CD4-positive, CD25-positive, alpha-beta regulatory T cell (primary cell): ENCODE data around the gene PPARA. TPM values are rescaled to one million over a fixed set of nuclear protein-coding genes. Genes with fewer than 3 reads are reported as not detected.

Experiments
- ATAC-seq, 2 donors: fragments of 150-1000 bp; cut with Tn5 transposase; one replicate each; pipeline ENCODE4 v1.10.0; 2021; ENCODE audit warnings: low read depth in 2 of 2, moderate number of reproducible peaks in 2 of 2, moderate library complexity in 1 of 2
- DNase-seq, 3 donors: peaks; one replicate each; pipeline versions ENCODE4 v3.0.0 to v3.0.0-alpha.2; 2012 to 2022; ENCODE audit warnings: mixed read lengths in 1 of 3
- H3K27ac ChIP-seq: one replicate; pipeline ENCODE4 v1.7.0; 2013; ENCODE audit warnings: mild to moderate bottlenecking, low read length; ENCODE audit not compliant: insufficient read depth, poor library complexity, severe bottlenecking
- H3K27me3 ChIP-seq: one replicate; pipeline ENCODE4 v1.7.0; 2013; ENCODE audit warnings: low read length; ENCODE audit not compliant: control insufficient read depth, insufficient read depth
- H3K36me3 ChIP-seq: one replicate; pipeline ENCODE4 v1.7.0; 2013; ENCODE audit warnings: mild to moderate bottlenecking, low read length, moderate library complexity; ENCODE audit not compliant: control insufficient read depth, insufficient read depth
- H3K4me1 ChIP-seq: 2 replicates; pipeline ENCODE4 v1.7.0; 2013; ENCODE audit warnings: mild to moderate bottlenecking, low read length; ENCODE audit not compliant: insufficient read depth, control insufficient read depth, poor library complexity, severe bottlenecking
- H3K4me3 ChIP-seq: one replicate; pipeline ENCODE4 v1.7.0; 2013; ENCODE audit warnings: low read depth, mild to moderate bottlenecking, low read length, moderate library complexity
- H3K9me3 ChIP-seq, 2 experiments: 1 replicate in 1 of 2; 2 replicates in 1 of 2; pipeline ENCODE4 v1.7.0; 2013; ENCODE audit warnings: low read length in 2 of 2, mild to moderate bottlenecking in 1 of 2, moderate library complexity in 1 of 2; ENCODE audit not compliant: control insufficient read depth in 2 of 2
- H3K27ac Mint-ChIP-seq, 3 donors: one replicate each; pipeline ENCODE4 v1.8.0; 2020 to 2022; ENCODE audit warnings: mild to moderate bottlenecking in 3 of 3, mixed read lengths in 3 of 3, moderate library complexity in 2 of 3
- H3K27me3 Mint-ChIP-seq: one replicate; pipeline ENCODE4 v1.8.0; 2022; ENCODE audit warnings: mild to moderate bottlenecking, mixed read lengths
- H3K36me3 Mint-ChIP-seq: one replicate; pipeline ENCODE4 v1.8.0; 2020; ENCODE audit warnings: mixed read lengths
- H3K4me1 Mint-ChIP-seq, 4 donors: one replicate each; pipeline ENCODE4 v1.8.0; 2020 to 2022; ENCODE audit warnings: mixed read lengths in 4 of 4, mild to moderate bottlenecking in 1 of 4
- H3K4me3 Mint-ChIP-seq, 4 donors: one replicate each; pipeline ENCODE4 v1.8.0; 2020 to 2022; ENCODE audit warnings: mild to moderate bottlenecking in 4 of 4, mixed read lengths in 4 of 4, moderate library complexity in 3 of 4
- H3K9me3 Mint-ChIP-seq, 7 donors: one replicate each; pipeline ENCODE4 v1.8.0; 2020 to 2022; ENCODE audit warnings: mixed read lengths in 7 of 7, mild to moderate bottlenecking in 3 of 7, moderate library complexity in 2 of 7
- polyA plus RNA-seq, 4 donors: library from polyadenylated mRNA; unstranded; fragments of 300-500 nt; fragmentation: Illumina TruSeq; gene quantifications; one replicate each; pipeline ENCODE4 v1.2.3, GENCODE V29; 2021
- total RNA-seq: library from RNA; stranded (reverse); gene quantifications from one replicate; pipeline ENCODE4 v1.2.3, GENCODE V29; 2022

PPARA gene
- total and polyA plus RNA-seq, 5 donors from 2014 or later: 0.67 to 10.3 (median 4.0) TPM

- Mint-ChIP-seq H3K27me3 (no peaks in the 10 kb centered on the region), H3K4me3 (no peak overlapping the region), H3K36me3 (peaks cover 18% of the 10 kb centered on the region), H3K9me3 (peaks cover 0 to 2% (median 0%) of the 10 kb centered on the region in 7 donors), H3K4me1 (no peaks in the 10 kb centered on the region), H3K27ac (no peak overlapping the region)
- Histone ChIP-seq H3K27ac (no peak overlapping the region), H3K36me3 (no peaks in the 10 kb centered on the region), H3K4me3 (no peak overlapping the region), H3K9me3 (no peaks in the 10 kb centered on the region), H3K4me1 (no peaks in the 10 kb centered on the region), H3K27me3 (no peaks in the 10 kb centered on the region)
- ATAC-seq: no peak
- DNase-seq: no peak
These were observed 75.3 kb downstream of the PPARA start for GRCh38 chr22:46225631-46226030.

- Histone ChIP-seq H3K9me3 (no peaks in the 10 kb centered on the region), H3K27me3 (no peaks in the 10 kb centered on the region), H3K27ac (no peak overlapping the region), H3K36me3 (no peaks in the 10 kb centered on the region), H3K4me1 (no peaks in the 10 kb centered on the region), H3K4me3 (no peak overlapping the region)
- Mint-ChIP-seq H3K9me3 (peaks cover 0 to 2% (median 0%) of the 10 kb centered on the region in 7 donors), H3K36me3 (peaks cover 10% of the 10 kb centered on the region), H3K4me1 (no peaks in the 10 kb centered on the region), H3K4me3 (no peak overlapping the region), H3K27ac (no peak overlapping the region), H3K27me3 (no peaks in the 10 kb centered on the region)
- ATAC-seq (no peak), DNase-seq (no peak)
These were observed 76.3 kb downstream of the PPARA start for GRCh38 chr22:46226577-46226976.

GRCh38 chr22:46229701-46230100, 79.4 kb downstream of the PPARA start:
- Histone ChIP-seq H3K27me3 (no peaks in the 10 kb centered on the region), H3K27ac (no peak overlapping the region), H3K4me3 (no peak overlapping the region), H3K4me1 (no peaks in the 10 kb centered on the region), H3K36me3 (peaks cover 3% of the 10 kb centered on the region), H3K9me3 (no peaks in the 10 kb centered on the region)
- H3K27ac Mint-ChIP-seq: no peak overlapping the region
- H3K36me3 Mint-ChIP-seq: peaks cover 5% of the 10 kb centered on the region
- no peak overlapping the region for H3K4me3 Mint-ChIP-seq
- ATAC-seq (no peak), DNase-seq (no peak)
- H3K9me3 Mint-ChIP-seq: peaks cover 0 to 2% (median 0%) of the 10 kb centered on the region in 7 donors
- no peaks in the 10 kb centered on the region for H3K4me1 Mint-ChIP-seq
- no peaks in the 10 kb centered on the region for H3K27me3 Mint-ChIP-seq

GRCh38 chr22:46230262-46230901, 80.1 kb downstream of the PPARA start:
- H3K27ac ChIP-seq: no peak overlapping the region
- H3K36me3 Mint-ChIP-seq: peaks cover 10% of the 10 kb centered on the region
- H3K27me3 ChIP-seq: no peaks in the 10 kb centered on the region
- no peaks in the 10 kb centered on the region for H3K9me3 ChIP-seq
- no peaks in the 10 kb centered on the region for H3K4me1 Mint-ChIP-seq
- no peak overlapping the region for H3K4me3 Mint-ChIP-seq
- no peak overlapping the region for H3K27ac Mint-ChIP-seq
- no peaks in the 10 kb centered on the region for H3K4me1 ChIP-seq
- no peak for ATAC-seq
- no peak for DNase-seq
- peaks cover 7% of the 10 kb centered on the region for H3K36me3 ChIP-seq
- H3K4me3 ChIP-seq: no peak overlapping the region
- no peaks in the 10 kb centered on the region for H3K27me3 Mint-ChIP-seq
- H3K9me3 Mint-ChIP-seq: peaks cover 0 to 2% (median 0%) of the 10 kb centered on the region in 7 donors

DNA sequence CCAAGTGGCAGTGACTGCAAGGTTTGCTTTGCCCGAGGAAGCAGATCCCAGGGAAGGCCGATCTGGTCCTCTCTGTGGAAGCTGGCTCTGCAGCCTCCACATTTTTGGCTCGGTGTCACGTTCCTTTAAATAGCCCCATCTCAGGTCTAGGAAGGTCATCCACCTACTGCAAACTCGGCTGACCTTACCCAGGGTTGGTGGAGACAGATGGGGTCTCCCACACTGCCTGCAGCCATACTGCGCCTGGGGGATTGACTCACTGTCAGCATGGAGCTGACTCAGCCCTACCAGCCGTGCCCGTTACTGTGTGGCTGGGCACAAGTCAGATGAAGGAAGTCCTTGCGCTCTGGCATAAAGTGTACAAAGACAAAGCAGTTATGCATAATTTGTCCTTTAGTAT, 82.9 kb downstream of the PPARA start:
- ATAC-seq (no peak), DNase-seq (no peak)
- no peaks in the 10 kb centered on the region for H3K4me1 Mint-ChIP-seq
- H3K27ac Mint-ChIP-seq: no peak overlapping the region
- no peak overlapping the region for H3K4me3 ChIP-seq
- no peaks in the 10 kb centered on the region for H3K4me1 ChIP-seq
- no peaks in the 10 kb centered on the region for H3K27me3 ChIP-seq
- H3K9me3 ChIP-seq: no peaks in the 10 kb centered on the region
- H3K4me3 Mint-ChIP-seq: no peak overlapping the region
- no peak overlapping the region for H3K27ac ChIP-seq
- peaks cover 7% of the 10 kb centered on the region for H3K36me3 ChIP-seq
- peaks cover 0 to 1% (median 0%) of the 10 kb centered on the region in 7 donors for H3K9me3 Mint-ChIP-seq
- H3K27me3 Mint-ChIP-seq: no peaks in the 10 kb centered on the region
- peaks cover 22% of the 10 kb centered on the region for H3K36me3 Mint-ChIP-seq

DNA sequence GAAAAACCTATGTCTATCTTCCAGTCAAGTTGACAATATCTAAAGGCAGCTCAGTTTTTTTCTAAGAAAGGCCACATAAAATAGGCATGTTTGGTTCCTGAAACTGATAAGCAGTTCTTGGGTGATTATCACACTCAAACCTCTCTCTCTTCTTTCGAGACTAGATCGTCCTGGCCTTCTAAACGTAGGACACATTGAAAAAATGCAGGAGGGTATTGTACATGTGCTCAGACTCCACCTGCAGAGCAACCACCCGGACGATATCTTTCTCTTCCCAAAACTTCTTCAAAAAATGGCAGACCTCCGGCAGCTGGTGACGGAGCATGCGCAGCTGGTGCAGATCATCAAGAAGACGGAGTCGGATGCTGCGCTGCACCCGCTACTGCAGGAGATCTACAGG, 84.6 kb downstream of the PPARA start:
- no peak overlapping the region for H3K4me3 Mint-ChIP-seq
- ATAC-seq: no peak

GRCh38 chr22:46237453-46238124, 87.3 kb downstream of the PPARA start:
- ATAC-seq (no peak), DNase-seq (no peak)
- Histone ChIP-seq H3K27ac (no peak overlapping the region), H3K36me3 (peaks cover 4% of the 10 kb centered on the region), H3K4me1 (peaks cover 7% of the 10 kb centered on the region), H3K9me3 (no peaks in the 10 kb centered on the region), H3K4me3 (no peak overlapping the region), H3K27me3 (no peaks in the 10 kb centered on the region)
- peaks cover 23% of the 10 kb centered on the region for H3K36me3 Mint-ChIP-seq
- no peak overlapping the region for H3K4me3 Mint-ChIP-seq
- peaks cover 0 to 10% (median 2%) of the 10 kb centered on the region in 4 donors for H3K4me1 Mint-ChIP-seq
- H3K9me3 Mint-ChIP-seq: peaks cover 0 to 1% (median 0%) of the 10 kb centered on the region in 7 donors
- no peaks in the 10 kb centered on the region for H3K27me3 Mint-ChIP-seq
- no peak overlapping the region for H3K27ac Mint-ChIP-seq

More for the DNA sequence above, 84.6 kb downstream of the PPARA start:
- Mint-ChIP-seq H3K36me3 (peaks cover 23% of the 10 kb centered on the region), H3K27me3 (no peaks in the 10 kb centered on the region), H3K27ac (no peak overlapping the region), H3K4me1 (peaks cover 0 to 10% (median 2%) of the 10 kb centered on the region in 4 donors), H3K9me3 (peaks cover 0 to 1% (median 0%) of the 10 kb centered on the region in 7 donors)
- Histone ChIP-seq H3K27ac (no peak overlapping the region), H3K4me1 (peaks cover 7% of the 10 kb centered on the region), H3K9me3 (no peaks in the 10 kb centered on the region), H3K36me3 (peaks cover 7% of the 10 kb centered on the region), H3K27me3 (no peaks in the 10 kb centered on the region), H3K4me3 (no peak overlapping the region)
- no peak for DNase-seq

- peak overlapping the region in 1 of 3 donors; percentile 25 for H3K27ac Mint-ChIP-seq
- no peaks in the 10 kb centered on the region for H3K27me3 Mint-ChIP-seq
- H3K9me3 ChIP-seq: no peaks in the 10 kb centered on the region
- H3K4me3 Mint-ChIP-seq: no peak overlapping the region
- peaks cover 7% of the 10 kb centered on the region for H3K4me1 ChIP-seq
- no peak for ATAC-seq
- H3K36me3 Mint-ChIP-seq: peaks cover 23% of the 10 kb centered on the region
- H3K27ac ChIP-seq: no peak overlapping the region
- no peak for DNase-seq
- peaks cover 0 to 1% (median 0%) of the 10 kb centered on the region in 7 donors for H3K9me3 Mint-ChIP-seq
- no peak overlapping the region for H3K4me3 ChIP-seq
- peaks cover 0 to 10% (median 2%) of the 10 kb centered on the region in 4 donors for H3K4me1 Mint-ChIP-seq
- peaks cover 4% of the 10 kb centered on the region for H3K36me3 ChIP-seq
- no peaks in the 10 kb centered on the region for H3K27me3 ChIP-seq
These were observed 88.2 kb downstream of the PPARA start for GRCh38 chr22:46238541-46238940.
